Stimulated activated CD8-positive, alpha-beta memory T cell treated with anti-CD3 and anti-CD28 coated beads, Interleukin-12 subunit alpha, Interleukin-12 subunit beta, amount 100 ng/mL, for 24 hours (primary cell): ENCODE data around the gene CALCR.
"Not testable (repeated sequence)": the region's sequence is repeated elsewhere in the genome, so short reads cannot be mapped to it uniquely, and the experiment has no call there.

Experiments
- DNase-seq: peaks from one replicate; pipeline ENCODE4 v3.0.0-alpha.2; 2020; ENCODE audit errors: extremely low read depth

The CALCR gene

GRCh38 chr7:93574646-93575554 lies at the start of gene CALCR:
CALCR (minus strand) TSS chr7:93574724; CDS start chr7:93486981, 87,743 bp downstream.
- no peak for DNase-seq

GRCh38 chr7:93623816-93624215 lies 49.3 kb upstream of the CALCR start:
- no peak for DNase-seq

GRCh38 chr7:93622036-93623033 lies 47.8 kb upstream of the CALCR start:
- no peak for DNase-seq

GRCh38 chr7:93620864-93621263 lies 46.3 kb upstream of the CALCR start:
- no peak for DNase-seq

- no peak for DNase-seq
Measured at GRCh38 chr7:93620057-93620456, 45.5 kb upstream of the CALCR start.

- no peak for DNase-seq
Measured at GRCh38 chr7:93601363-93601762, 26.8 kb upstream of the CALCR start.

GRCh38 chr7:93594250-93594649 lies 19.7 kb upstream of the CALCR start:
- no peak for DNase-seq

GRCh38 chr7:93592588-93593266 lies 18.2 kb upstream of the CALCR start:
- no peak for DNase-seq

- not testable (repeated sequence) for DNase-seq
Measured at GRCh38 chr7:93591224-93592050, 16.9 kb upstream of the CALCR start.

- DNase-seq, result not testable (repeated sequence)
Measured at GRCh38 chr7:93586479-93586865, 11.9 kb upstream of the CALCR start.

GRCh38 chr7:93585694-93586478 lies 11.4 kb upstream of the CALCR start:
- not testable (repeated sequence) for DNase-seq

GRCh38 chr7:93579431-93579830 lies 4.9 kb upstream of the CALCR start:
- no peak for DNase-seq

- DNase-seq, result no peak
Measured at GRCh38 chr7:93578762-93579161, 4.2 kb upstream of the CALCR start.

GRCh38 chr7:93575555-93576399 lies 1.3 kb upstream of the CALCR start:
- DNase-seq, result no peak

- no peak for DNase-seq
Measured at GRCh38 chr7:93574269-93574645, 267 bp downstream of the CALCR start.

- no peak for DNase-seq
Measured at GRCh38 chr7:93569189-93569588, 5.3 kb downstream of the CALCR start.

GRCh38 chr7:93566876-93567275 lies 7.6 kb downstream of the CALCR start:
- no peak for DNase-seq

GRCh38 chr7:93563584-93563983 lies 10.9 kb downstream of the CALCR start:
- no peak for DNase-seq

GRCh38 chr7:93562936-93563335 lies 11.6 kb downstream of the CALCR start:
- no peak for DNase-seq
